ENCODE data around the gene URB2. TPM values are rescaled to one million over a fixed set of nuclear protein-coding genes. Genes with fewer than 3 reads are reported as not detected.

The URB2 gene
- total RNA-seq, 1 donor from 2014 or later = 16.5 TPM

DNA sequence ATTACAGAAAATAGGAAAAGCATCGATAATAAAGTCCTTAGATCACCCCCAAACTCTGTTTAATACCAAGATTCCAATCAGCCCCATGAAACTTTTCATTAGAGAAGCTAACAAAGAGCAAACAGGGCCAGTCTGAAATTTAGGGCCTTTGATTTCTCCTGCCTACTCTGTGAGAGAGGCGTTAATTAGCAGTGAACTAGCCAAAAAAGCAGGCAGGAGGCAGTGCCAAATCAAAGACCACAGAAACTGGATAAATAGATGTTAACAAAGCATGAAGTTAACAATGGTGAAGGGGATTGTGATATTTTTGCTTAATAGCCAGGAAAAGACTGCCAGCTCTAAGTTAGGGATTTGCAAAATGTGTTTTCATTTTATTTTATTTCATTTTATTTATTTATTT, 11.3 kb upstream of the URB2 start:
- Mint-ChIP-seq H3K4me3 (no peak overlapping the region), H3K27me3 (no peaks in the 10 kb centered on the region), H3K4me1 (ENCODE audit: unreplicated experiment) (peaks cover 3% of the 10 kb centered on the region), H3K27ac (no peak overlapping the region), H3K9me3 (no peaks in the 10 kb centered on the region), H3K36me3 (peaks cover 14% of the 10 kb centered on the region)
- TF ChIP-seq, protein P1, sequence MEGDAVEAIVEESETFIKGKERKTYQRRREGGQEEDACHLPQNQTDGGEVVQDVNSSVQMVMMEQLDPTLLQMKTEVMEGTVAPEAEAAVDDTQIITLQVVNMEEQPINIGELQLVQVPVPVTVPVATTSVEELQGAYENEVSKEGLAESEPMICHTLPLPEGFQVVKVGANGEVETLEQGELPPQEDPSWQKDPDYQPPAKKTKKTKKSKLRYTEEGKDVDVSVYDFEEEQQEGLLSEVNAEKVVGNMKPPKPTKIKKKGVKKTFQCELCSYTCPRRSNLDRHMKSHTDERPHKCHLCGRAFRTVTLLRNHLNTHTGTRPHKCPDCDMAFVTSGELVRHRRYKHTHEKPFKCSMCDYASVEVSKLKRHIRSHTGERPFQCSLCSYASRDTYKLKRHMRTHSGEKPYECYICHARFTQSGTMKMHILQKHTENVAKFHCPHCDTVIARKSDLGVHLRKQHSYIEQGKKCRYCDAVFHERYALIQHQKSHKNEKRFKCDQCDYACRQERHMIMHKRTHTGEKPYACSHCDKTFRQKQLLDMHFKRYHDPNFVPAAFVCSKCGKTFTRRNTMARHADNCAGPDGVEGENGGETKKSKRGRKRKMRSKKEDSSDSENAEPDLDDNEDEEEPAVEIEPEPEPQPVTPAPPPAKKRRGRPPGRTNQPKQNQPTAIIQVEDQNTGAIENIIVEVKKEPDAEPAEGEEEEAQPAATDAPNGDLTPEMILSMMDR (conservative IDR thresholded peaks at IDR 0.05) = no peak
- DNase-seq (ENCODE audit: extremely low spot score, unreplicated experiment) = no peak

DNA sequence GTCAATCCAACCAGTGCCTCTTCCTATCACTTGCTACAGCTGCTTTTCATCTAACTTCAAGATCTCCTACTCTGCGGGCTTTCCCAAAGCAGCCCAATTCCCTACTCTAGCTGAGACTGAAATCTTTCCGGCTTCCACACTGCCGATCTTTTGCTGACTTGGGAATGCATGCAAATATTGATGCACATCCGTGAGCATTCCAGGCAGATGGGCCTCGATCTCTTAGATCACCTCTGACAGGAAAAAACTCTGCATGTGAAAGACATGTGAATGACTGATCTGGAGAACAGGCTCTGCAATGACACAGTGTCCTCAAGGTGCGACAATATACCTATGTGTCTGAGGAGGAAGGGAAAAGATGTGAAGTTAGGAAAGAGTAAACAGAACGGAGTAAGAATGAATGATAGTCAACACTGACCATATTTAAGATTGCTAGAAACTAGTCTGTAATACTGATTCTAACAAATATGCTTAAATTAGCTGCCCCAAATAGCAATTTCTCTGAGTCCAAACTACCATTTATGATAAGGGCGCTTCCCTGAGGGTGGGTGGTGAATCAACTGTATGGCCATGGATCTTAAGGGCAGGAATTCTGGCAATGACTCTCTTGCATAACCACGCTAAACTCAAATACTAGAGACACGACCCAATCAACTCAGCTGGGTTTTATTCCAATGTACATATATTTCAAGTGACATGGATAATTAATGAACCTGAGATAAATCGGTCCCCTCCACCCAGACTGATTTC, 8.5 kb upstream of the URB2 start:
- H3K27me3 Mint-ChIP-seq = no peaks in the 10 kb centered on the region
- no peak overlapping the region for H3K4me3 Mint-ChIP-seq
- TF ChIP-seq, protein P1 (conservative IDR thresholded peaks at IDR 0.05) = no peak
- no peak for DNase-seq (ENCODE audit: extremely low spot score, unreplicated experiment)
- H3K4me1 Mint-ChIP-seq (ENCODE audit: unreplicated experiment) = peaks cover 5% of the 10 kb centered on the region
- H3K36me3 Mint-ChIP-seq = peaks cover 4% of the 10 kb centered on the region
- no peak overlapping the region for H3K27ac Mint-ChIP-seq
- H3K9me3 Mint-ChIP-seq = no peaks in the 10 kb centered on the region

DNA sequence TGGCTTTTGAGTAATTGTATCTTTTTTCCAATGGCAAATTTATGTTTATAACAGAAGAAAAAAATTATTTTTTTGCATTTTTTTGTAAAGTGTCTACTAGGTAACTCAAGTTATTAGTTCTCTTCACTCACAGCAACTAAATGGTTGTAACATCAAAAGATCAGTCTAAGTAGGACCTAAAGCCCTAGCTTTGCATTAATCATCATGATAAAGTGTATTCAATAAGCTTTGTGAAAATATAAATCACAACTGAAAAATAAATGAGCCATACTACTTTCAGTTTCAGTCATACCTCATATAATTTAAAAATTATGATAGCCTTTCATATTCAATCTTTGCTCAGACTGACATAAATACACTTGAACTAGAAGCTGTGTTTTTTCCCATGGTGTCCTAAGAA, 7.0 kb upstream of the URB2 start:
- H3K4me3 Mint-ChIP-seq = no peak overlapping the region
- TF ChIP-seq, protein P1 (conservative IDR thresholded peaks at IDR 0.05) = no peak
- no peak overlapping the region for H3K27ac Mint-ChIP-seq
- H3K36me3 Mint-ChIP-seq = peaks cover 4% of the 10 kb centered on the region
- no peak for DNase-seq (ENCODE audit: extremely low spot score, unreplicated experiment)
- no peaks in the 10 kb centered on the region for H3K9me3 Mint-ChIP-seq
- peaks cover 12% of the 10 kb centered on the region for H3K4me1 Mint-ChIP-seq (ENCODE audit: unreplicated experiment)
- no peaks in the 10 kb centered on the region for H3K27me3 Mint-ChIP-seq

DNA sequence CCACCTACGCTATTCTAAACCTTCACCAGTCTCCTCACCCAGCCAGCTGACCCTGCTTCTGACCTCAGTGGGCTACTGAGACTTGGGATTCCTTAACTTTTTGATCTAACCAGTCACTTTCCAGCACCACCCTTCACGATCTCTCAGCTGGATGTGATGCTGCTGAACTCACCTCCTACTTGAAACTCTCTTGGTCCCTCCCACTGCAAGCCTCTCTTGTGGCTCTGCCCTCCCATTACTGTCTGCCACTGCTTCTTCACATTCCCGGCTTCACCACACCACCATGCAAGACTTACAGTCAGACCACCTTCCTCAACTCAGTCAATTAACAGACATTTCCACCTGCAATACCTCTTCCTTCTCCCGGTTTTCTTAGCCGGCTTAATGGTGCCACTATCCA, 6.4 kb upstream of the URB2 start:
- Mint-ChIP-seq H3K27ac (no peak overlapping the region), H3K36me3 (peaks cover 4% of the 10 kb centered on the region), H3K27me3 (no peaks in the 10 kb centered on the region), H3K9me3 (no peaks in the 10 kb centered on the region), H3K4me1 (ENCODE audit: unreplicated experiment) (peaks cover 15% of the 10 kb centered on the region), H3K4me3 (no peak overlapping the region)
- no peak for DNase-seq (ENCODE audit: extremely low spot score, unreplicated experiment)
- TF ChIP-seq, protein P1 (conservative IDR thresholded peaks at IDR 0.05) = no peak

DNA sequence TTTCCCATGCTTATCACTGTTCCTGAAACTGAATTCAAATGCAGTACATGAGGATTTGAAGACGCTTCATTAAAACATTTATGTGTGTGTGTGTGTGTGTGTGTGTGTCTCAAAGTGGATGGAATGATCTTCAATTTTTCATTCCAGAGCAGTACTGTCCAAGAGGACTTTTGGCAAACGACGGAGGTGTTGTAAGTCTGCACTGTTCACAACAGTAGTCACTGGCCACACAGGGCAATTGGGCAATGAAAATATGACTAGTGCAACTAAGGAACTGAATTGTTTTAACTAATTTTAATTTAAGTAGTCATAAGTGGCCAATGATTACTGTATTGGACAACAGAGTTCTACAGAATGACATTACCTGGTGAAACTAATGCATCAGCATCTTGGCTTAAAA, 5.2 kb upstream of the URB2 start:
- Mint-ChIP-seq H3K4me1 (ENCODE audit: unreplicated experiment) (peaks cover 20% of the 10 kb centered on the region), H3K36me3 (peaks cover 4% of the 10 kb centered on the region), H3K27ac (no peak overlapping the region), H3K9me3 (no peaks in the 10 kb centered on the region), H3K27me3 (no peaks in the 10 kb centered on the region), H3K4me3 (no peak overlapping the region)
- TF ChIP-seq, protein P1 (conservative IDR thresholded peaks at IDR 0.05) = no peak
- DNase-seq (ENCODE audit: extremely low spot score, unreplicated experiment) = no peak
